ENCODE measurements around the gene PLA2G4B.

PLA2G4B gene

DNA sequence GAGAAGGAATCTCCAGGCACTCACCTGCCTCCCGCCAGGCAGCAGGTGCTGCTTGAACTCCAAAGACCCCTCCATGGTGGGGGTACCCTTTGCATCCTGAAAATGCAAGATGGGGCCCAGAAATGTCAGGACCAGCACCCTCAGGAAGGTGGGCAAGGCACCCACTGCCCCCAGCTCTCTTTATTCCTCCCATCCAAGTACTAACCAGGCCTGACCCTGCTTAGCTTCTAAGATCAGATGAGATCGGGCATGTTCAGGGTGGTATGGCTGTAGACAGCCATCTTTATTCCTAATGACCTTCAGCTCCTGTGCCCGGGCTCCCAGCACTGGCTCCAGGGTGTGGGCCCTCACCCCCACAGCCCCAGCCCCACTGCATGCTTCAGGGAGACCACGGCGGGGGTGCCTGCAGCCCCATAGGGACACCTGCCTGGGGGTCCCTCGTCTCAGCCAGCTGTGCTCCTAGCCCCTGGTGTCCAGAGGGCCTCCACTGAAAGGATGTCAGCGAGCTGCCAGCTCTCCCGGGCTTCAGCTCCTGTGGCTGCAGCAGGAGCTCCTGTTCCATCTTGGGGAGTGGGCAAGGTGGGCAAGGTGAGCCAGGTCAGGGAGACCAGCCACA lies 13.2 kb downstream of the PLA2G4B start:
- DNase-seq, result no peak

DNA sequence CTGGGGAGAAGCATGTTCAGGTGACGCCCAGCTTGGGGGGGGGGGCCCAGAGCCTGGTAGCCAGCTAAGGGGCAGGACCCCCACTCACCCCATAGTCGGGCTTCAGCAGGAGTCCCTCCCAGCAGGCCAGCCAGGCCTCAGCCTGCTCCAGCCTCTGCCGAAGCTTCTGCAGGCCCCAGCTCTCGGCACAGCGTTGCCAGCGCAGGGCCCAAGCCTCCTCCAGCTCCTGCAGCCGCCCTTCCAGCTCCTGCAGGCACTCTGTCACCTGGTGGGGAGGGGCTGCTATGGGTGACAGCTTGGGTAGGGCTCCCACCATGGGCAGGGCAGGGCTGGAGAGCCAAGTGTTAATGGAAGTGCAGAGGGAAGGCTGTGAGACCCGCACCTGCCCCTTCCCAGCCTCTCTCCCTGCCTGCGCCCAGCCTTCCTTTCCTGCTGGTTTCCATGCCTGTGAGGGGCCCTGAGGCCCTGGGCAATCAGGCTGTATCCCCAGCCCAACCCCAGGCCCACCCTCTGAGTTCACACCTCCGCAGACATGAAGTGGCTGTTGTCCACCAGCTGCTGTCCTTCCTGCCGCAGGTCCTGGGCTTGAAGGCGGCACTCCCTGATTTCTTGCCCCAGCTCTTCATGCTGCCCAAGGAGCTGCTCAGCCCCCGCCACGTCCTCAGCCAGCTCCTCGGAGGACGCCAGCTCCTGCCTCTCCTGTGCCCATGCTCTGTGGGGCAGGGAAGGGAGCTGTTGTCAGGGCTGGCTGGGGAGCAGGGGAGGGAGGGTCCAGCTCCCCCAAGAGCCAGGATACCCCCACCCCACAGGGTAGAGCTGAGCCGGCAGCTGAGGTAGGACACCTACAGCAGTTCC lies 14.3 kb downstream of the PLA2G4B start:
- DNase-seq, result no peak

DNA sequence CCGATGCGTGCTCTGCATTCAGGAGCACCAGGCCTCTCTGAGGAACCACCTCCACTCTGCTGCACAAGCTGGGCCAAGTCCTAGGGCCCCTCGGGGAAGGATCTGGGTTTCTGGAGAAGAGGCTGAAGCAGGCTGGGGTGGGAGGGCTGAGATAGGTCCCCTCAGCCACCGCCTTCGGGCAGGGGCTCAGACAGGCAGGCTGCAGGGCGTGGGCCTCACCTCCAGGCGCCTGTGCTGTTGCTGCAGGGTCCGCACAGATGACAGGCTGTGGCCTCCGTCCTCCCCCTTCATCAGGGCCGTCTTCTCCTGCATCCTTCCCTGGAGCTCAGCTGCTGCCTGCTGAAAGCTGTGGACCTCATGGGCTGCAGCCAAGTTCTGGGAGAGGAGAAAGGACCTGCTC lies 15.2 kb downstream of the PLA2G4B start:
- DNase-seq, result no peak

DNA sequence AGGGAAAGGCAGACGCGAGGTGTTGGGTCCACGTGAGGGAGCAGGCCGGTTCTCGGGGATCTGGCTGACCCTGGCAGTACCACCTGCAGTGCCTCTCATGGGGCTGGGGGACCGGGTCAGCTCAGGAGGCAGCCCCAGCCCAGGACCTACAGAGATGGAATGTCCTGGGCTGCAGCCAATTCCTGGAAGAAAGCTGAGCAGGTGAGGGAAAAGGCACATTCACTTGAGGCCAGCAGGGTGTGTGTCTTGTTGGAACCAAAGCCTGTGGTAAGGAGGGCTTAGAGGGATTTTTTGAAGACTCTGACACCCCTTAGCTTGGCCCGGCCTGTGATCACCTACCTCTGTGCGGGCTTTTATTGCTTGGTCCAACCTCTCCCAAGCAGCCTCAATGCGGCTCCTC lies 15.8 kb downstream of the PLA2G4B start:
- no peak for DNase-seq

DNA sequence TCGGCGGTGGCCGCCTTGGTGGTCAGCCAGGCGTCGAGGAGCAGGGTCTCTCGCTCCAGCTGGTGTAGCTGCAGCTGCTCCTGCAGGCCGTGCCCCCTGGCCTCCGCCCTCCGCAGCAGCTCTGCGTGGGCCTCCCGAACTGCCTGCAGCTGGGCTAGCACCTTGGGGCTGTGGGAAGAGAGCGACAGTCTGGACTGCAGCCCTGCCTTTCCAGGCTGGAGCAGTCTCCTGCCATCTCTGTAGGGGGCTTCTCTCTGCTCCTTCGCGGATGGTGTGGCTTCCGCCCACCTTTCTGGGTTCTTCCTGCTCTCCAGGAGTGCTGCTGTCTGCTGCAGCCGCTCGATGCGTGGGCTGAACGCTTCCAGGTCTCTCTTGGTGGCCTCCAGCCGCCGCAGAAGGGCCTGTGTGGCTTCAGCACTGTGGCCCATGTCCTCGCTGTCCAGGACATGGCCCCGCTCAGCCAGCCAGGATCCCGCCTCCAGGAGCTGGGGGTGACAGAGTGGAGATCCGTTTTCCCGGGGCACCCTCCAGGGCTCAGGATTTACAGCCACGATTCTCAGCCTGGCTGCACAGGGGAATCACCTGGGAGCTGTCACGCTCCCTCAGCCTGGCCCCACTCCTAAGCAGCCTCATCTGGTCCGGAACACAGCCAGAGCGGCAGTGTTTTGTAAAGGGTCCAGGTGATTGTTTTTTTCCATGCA lies 16.8 kb downstream of the PLA2G4B start:
- no peak for DNase-seq

DNA sequence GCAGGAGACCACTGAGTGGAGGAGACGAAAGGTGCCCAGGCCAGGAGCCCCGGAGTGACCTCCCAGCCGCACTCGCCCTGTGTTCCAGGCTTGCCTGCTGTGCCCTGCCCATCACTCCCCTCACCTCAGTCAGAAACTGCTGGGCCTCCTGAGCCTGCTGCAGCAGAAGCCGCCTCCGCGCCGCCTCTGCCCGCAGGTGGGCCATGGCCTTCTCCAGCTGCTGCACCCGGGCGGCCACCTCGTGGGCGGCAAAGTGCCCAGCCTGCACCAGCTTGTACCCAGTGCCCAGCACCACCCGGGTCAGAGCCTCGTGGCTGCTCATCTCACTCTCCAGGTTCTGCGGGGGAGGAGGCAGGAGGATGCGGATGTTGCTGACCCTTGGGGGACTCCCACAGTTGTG lies 17.6 kb downstream of the PLA2G4B start:
- DNase-seq, result no peak

DNA sequence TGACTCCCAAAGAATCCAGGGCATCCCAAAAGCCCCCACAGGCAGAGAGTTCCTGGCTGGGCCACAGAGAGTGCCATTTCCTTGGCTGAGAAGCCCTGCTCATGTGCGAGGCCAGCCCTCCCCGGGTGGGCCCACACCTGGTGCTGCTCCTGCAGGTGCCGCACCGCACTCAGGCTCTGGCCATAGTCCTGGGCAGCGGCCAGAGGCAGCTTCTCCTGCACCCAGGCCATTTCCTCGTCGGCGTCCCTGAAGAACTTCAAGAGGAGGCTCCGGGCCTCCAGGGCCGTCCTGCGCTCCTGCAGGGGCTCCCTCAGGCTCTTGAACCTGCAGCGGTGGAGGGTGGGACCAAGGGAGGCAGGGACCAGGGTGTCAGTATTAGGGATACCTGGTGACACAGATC lies 18.1 kb downstream of the PLA2G4B start:
- DNase-seq, result no peak

DNA sequence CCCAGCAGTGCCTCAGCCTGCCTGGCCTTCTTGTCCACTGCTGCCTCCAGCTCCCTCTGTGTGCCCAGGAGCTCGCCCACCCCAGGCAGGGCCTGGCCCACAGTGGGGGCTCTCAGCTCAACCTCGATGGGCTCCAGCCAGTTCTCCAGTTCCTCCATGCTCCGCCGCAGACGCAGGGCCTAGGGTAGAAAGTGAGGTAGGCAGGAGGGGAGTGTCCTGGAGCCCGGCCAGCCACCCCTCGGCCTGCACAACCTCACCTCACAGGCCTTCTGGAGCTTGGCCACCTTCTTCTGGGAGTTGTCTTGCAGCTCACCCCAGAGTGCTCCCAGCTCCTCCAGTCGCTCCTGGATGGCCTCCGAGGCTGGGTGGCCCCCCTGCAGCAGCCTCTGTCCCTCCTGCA lies 18.7 kb downstream of the PLA2G4B start:
- DNase-seq, result no peak

DNA sequence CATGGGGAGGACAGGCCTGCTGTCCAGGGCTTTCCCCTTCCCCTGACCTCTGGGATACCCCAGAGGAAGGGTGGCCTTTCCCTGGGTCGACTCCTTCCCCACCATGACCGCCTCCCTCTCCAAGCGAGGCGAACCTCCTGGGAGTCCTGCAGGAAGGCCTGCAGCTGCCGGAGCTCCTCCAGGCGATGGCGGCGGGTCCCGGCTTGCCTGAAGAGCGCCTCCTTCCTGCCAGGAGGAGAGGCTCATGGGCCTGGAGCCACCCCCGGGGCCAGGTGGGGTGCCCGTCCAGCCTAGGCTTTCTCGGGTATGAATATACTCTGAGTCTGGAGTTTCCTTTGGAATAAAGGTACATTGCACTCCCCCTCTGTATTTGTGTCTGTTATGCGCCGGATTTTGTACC lies 20.1 kb downstream of the PLA2G4B start:
- DNase-seq, result no peak

DNA sequence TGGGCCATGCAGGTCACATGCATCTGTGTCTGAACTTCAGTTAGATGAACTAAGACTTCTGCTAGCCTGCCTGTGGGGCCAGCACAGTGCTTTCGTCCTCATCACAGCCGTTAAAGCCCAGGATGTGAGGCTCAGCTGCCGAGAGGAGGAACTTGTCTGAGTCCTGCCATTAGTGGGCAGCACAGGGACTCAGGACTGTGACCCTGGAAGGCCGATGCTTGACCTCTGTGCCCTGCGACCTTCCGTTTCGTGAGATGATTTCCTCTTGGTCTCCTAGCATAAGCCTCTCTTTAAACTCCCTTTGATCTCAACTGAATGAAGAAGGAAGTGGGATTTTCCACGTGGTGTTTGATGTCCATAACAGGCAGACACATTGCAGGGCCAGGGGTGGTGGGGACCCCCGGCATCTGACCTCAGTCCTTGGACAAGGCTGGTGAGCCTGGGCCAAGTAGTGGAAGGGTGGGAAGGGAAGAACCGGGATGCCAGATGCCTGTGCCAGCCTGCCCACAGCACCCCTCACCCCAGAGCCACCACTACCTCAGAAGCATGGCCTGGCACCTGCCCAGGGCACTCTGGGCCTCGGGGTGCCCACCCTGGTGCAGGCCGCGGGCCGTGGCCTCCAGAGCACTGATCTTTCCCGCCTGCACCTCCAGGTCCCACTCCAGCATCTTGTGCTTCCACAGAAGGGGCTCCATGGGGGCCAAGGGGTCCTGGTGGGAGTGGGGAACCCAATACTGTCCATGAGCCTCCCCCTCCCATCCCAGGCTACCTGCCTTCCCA lies 21.6 kb downstream of the PLA2G4B start:
- no peak for DNase-seq

DNA sequence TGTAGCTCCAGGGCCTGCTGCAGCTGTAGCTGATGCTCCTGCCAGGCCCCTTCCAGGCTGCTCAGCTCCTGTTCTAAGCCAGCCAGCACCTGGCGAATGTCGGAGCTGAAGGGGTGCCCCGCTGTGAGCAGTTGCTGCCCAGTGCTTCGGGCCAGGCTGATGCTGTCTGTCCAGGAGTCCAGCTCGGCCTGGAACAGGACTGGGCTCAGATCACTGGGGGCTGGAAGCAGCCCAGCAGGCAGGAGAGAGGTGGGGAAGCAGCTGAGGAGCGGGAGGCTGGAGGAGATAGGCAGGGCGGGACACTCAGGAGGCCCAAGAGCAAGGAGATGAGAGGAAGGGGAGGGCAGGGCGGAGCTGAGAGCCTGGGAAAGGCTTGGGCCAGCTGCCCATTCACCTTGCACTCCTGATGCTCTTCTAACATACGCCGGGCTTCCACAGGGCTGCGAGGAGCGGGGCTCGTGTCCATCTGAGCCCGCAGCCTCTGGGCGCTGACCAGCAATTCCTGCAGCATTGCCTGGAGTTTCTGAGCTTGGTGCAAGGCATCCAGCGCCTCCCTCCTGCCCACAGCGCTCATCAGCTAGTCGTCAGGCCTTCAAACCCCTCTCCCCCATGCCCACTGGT lies 23.2 kb downstream of the PLA2G4B start:
- DNase-seq, result no peak

DNA sequence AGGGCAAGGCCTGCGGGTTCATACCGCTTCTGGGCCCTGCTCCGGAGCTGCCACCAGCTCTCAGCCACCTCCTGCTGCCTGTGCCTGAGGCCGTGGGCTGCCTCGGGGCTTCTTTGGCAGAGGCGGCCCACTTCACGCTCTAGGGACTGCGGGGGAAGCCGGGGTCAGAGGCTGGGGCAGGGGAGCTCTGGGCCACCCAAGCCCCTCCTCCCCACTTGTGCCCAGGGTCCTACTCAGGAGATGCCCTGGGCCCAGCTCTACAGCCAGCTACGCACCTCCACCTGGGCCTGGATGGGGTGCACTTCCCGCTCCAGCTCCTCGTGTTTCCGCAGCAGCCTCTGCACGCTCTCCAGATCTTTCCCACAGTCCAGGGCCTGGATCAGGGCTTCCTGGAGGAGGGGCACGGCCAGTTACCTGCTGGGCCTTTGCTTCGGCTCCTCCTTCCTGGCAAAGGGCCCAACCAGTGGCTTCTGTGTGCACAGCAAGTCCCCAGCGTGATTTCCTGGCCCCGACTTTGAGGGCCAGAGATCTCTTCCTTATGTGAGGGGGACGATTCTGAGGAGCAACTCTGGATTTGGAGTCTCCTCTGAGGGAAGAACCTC lies 24.0 kb downstream of the PLA2G4B start:
- DNase-seq, result no peak

DNA sequence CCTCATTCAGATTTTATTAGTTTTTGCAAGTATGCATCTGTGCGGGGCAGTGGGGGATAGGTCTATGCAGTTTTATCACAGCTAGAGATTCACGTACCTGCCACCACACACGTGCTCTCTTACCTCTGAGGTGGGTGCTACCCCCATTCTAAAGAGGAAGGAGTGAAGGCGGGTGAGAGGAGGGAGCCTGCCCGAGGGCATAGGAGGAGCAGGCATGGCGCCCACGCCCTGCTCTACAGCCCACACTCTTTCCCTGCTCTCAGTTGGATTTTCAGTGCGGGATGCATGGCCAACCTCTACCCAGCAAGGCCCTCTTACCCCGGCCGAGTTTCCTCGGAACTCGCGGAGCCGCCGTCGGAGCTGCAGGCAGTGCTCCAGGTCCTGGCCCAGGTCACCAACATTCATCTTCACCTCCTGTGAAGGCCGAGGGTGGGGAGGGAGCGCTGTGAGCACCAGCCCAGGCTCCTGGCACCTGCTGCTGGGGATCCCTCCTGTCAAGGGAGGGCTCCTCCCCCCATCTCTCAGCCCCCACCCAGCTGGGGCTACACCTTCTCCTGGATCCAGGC lies 26.9 kb downstream of the PLA2G4B start:
- DNase-seq, result no peak

DNA sequence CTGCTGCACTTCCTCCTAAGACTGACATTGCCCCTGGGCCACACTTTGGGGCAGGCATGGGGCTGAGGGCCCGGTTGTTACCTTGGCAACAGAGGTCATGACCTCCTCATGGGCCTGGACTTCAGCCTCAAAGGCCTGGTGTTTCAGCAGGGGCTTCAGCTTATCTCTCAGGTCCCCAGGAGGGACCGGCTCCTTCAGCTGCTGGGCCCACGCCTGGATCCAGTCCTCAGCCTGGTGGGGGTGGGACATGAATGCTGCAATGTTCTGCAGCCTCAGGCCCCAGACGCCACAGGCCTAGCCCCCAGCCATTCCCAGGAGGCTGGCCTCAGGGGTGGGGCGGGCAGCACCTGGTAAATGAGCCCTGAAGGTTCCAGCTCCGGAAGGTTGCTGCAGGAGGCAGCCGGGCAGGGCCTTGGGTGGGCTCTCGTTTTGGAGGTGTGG lies 27.6 kb downstream of the PLA2G4B start:
- no peak for DNase-seq

DNA sequence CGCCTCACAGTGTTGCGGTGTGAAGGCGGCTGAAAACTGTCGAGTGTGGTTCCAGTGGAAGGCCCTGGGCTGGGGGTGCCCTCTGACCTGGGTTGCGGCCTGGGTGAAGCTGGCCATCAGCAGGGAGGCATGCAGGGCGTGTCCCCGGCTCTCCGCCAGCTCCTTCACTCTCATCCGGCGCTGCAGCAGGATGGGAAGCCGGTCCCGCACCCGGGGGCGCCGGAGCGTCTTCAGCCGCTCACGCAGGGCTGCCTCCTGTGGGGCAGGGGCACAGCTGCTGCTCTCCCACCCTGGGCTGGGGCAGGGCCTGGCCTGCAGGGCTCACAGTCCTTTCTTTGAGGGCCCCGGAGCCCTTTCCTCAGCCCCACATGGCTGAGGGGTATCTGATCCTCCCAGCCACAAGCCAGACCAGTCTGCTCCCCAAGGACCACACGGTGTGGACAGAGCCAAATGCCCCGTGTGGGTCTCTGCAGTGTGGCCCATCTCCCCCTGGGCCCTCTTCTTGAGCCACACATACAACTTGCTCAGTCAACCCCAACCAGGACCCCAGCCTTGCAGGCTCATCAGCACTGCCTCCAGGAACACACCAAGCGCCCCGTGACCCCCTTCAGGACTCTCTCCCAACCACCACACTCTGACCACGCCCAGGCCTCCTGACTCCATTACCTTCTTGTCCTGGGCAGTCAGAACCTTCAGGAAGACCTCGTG lies 28.4 kb downstream of the PLA2G4B start:
- no peak for DNase-seq

DNA sequence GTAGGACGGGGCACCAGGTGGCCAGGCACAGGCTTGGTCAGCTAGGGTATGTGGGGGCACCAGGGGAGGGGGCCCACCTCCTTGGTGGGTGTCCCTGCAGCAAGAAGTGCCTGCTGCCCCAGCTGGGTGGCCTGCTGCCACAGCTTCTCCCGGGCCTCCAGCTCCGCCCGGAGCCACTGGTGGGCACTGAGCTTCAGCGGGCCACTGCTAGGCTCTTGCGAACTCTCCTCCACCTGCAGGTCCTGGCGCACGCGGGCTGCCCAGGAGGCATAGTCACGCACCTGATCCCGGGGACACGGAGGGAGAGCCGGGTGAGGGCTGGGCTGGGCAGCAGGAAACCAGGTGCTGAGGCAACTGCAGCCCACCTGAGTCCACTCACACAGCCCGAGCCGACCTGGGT lies 29.7 kb downstream of the PLA2G4B start:
- DNase-seq, result no peak

DNA sequence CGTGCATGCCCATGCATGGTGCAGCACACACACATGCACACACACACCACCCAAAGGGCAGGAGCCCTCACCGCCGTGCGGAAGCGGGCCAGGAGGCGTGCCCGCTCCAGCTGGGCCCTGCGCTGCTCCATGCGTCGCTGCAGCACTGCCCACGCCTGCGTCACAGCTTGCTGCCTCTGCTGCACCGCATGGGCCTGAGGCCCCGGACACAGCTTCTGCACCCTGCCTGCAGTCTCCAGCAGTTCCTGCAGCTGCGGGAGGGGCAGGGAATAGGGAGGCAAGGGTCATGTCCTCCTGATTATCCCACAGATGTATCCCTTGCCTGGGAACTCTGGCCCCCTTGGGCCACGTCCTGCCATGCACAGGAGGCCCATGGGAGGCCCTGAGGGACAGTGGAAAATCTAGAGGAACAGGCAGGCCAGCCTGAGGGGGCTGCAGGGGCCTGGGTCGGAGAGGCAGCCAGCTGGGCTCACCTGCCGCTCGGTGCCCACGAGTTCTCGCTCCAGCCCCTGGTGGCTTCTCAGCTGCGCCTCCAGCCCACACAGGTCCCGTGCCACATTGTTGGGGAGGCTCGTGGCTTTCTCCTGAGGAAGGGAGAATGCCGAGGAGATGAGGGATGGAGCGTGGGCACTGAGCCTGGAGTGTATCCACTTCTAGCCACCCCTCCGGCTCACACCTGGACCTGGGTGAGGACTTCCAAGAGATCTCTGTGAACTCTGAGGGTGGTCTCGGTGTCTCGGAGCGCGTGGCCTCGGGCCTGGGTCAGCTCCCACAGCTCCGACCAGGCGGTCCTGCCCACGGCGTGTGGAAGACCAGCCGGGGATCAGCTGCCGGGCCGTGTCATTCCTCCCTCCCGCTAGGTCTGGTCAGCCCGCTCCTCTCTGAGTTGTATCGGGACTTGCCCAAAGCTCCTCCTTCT lies 31.4 kb downstream of the PLA2G4B start:
- no peak for DNase-seq

DNA sequence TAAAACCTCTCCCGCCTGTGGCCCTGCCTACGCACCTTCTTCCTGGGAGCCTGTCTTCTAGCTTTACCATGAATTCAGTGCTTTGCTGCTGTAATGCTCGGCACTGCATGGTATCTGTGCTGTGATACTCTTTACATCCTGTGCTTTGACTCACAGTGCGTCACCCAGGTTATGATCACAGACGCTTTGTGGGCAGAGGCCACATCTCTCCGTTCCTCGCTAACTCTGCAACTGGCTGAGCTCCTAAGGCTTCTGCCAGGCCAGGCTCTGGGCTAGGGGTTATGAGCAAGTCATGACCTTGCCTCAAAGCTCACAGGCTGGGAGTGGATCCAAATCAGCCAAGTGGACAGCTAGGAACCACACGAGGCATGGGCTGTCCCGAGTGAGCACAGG lies 32.0 kb downstream of the PLA2G4B start:
- peak in 4 of 5 experiments; percentile 26 to 92 (median 42) for DNase-seq

DNA sequence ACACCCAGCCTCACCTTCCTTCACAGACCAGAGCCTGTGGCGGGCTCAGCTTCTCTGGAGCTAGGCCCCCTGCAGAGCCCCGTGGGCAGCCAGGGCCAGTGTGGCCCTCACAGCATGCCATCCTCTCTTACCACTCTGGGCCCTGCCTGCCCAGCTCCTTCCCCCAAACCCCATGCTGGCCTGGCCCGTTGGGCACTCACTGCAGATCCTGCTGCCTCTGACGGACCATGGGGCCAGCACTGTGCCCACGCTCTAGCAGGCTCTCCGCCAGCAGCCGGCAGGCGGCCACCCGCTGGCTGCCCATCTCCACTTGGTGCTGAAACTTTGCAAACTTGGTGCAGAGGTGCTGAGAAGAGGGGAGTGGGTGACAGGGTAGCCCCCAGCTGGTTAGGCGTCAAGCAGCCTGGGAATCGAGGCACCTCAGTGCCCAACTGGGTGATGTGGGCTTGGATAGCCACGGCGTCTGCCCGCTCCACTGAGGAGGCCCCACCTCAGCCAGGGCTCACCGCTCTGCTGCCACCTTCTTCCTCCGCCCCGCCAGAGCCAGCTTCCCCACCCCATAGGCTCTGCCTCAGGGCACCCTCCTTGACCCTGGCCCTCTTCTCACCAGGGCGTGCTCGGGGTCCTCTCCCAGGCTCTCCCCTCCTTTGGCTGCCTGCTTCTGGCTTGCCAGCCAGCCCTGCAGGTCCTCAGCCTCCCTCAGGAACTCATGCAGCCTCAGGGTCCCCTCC lies 32.7 kb downstream of the PLA2G4B start:
- no peak for DNase-seq

All from T-helper 2 cell (primary cell).